ENCODE results near the gene ASTN2.

DNA sequence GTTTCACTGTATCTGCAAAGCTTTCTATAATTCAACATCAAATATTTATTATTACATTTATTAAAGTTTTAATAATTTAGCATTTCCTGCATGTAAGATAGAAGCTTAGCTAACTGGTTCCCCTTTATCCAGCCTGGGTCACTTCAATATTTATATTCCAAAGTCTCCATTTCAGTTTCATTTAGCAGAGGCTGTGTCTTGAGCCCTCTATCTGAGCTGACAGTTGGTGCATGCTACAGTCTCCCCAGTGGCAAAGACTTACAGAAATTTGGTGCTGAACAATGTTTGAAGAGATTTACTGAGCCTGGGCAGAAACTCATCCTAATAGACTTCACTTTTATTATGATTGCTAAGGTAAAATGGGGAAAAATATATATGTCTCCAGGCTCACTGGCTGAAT lies 448.7 kb downstream of the ASTN2 start:
- TF ChIP-seq CTCF (IDR thresholded peaks at IDR 0.05): no peak
- TF ChIP-seq POLR2A (IDR thresholded peaks at IDR 0.05): no peak

Data from right lobe of liver (tissue), 4 donors.